BJ (cell line): Measurements from ENCODE around the gene ABCC4. TPM values are rescaled to one million over a fixed set of nuclear protein-coding genes. Genes with fewer than 3 reads are reported as not detected.

Experiments
- CTCF ChIA-PET: fragments of 350-600 bp; formaldehyde crosslinking; extraction: SDS; loops from one replicate; lab custom pipeline; 2021; ENCODE audit warnings: antibody characterized with exemption, inconsistent platforms; lab: Yijun Ruan, JAX
- POLR2A ChIA-PET: fragments of 300-600 bp; sonication (Branson Sonifier 250); formaldehyde crosslinking; extraction: SDS; loops from one replicate; lab custom pipeline; 2021; ENCODE audit warnings: antibody characterized with exemption; lab: Charles Lee
- DNase-seq: peaks from one replicate; pipeline ENCODE4 v3.0.0-alpha.2; 2011; ENCODE audit warnings: low read depth
- H3K27me3 ChIP-seq: 2 replicates; pipeline ENCODE4 v1.6.0; 2011; ENCODE audit warnings: low read length; ENCODE audit not compliant: control insufficient read depth, insufficient read depth
- H3K36me3 ChIP-seq: 2 replicates; pipeline ENCODE4 v1.5.1; 2011; ENCODE audit warnings: low read length; ENCODE audit not compliant: control insufficient read depth, insufficient read depth
- H3K4me3 ChIP-seq: 2 replicates; pipeline ENCODE4 v1.5.1; 2011; ENCODE audit warnings: low read depth, mild to moderate bottlenecking, control low read depth, low read length
- polyA plus RNA-seq: library from polyadenylated mRNA; depleted of rRNA; stranded (reverse); fragments of >200 nt; gene quantifications from 2 replicates; pipeline ENCODE4 v1.2.3, GENCODE V29; 2011
- TF ChIP-seq, protein P1 (sequence below): IDR thresholded peaks from 2 replicates; pipeline ENCODE4 v1.5.1; 2011; ENCODE audit warnings: low read depth, mild to moderate bottlenecking, control low read depth, inconsistent platforms, low read length, moderate library complexity; ENCODE audit not compliant: insufficient read depth

Gene ABCC4
- polyA plus RNA-seq, 1 experiment: 11.2 TPM

DNA sequence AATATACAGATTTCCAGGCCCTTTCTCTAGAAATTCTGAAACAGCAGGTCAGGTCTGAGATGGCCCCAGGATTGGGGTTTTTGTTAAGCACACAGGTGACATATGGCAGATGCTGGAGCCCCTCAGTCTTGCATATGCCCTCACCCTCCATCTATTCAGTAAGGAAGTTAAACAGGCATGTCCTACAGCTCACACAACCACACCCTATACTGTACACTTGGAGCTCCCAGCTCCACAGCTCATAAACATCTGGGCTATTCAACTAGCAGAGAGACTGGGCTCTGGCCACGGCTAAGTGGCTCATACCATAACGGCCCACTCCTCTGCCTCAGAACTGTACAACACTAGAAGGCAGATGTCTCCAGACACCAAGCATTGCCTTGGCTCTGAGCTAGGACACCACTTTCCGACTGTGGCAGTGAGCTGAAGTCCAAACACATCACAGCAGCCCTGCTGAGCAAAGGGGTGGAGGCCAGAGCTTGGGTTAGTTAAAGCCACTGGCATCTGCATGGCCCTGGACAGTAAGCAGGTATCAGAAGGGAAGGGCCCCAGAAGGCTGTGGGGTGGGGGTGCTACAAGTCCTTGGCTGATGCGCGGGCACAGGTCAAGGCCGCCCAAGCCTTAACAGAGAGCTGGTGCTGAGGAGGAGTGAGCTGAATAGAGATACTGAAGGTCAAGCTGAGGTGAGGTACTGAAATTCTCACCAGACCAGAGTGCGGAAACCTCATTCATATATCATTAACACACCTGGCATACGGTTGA, 79.1 kb downstream of the ABCC4 start:
- ChIA-PET CTCF (no interaction called here), POLR2A (no interaction called here)
- no peaks in the 10 kb centered on the region for H3K27me3 ChIP-seq
- TF ChIP-seq, protein P1, sequence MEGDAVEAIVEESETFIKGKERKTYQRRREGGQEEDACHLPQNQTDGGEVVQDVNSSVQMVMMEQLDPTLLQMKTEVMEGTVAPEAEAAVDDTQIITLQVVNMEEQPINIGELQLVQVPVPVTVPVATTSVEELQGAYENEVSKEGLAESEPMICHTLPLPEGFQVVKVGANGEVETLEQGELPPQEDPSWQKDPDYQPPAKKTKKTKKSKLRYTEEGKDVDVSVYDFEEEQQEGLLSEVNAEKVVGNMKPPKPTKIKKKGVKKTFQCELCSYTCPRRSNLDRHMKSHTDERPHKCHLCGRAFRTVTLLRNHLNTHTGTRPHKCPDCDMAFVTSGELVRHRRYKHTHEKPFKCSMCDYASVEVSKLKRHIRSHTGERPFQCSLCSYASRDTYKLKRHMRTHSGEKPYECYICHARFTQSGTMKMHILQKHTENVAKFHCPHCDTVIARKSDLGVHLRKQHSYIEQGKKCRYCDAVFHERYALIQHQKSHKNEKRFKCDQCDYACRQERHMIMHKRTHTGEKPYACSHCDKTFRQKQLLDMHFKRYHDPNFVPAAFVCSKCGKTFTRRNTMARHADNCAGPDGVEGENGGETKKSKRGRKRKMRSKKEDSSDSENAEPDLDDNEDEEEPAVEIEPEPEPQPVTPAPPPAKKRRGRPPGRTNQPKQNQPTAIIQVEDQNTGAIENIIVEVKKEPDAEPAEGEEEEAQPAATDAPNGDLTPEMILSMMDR: no peak
- no peak overlapping the region for H3K4me3 ChIP-seq
- H3K36me3 ChIP-seq: no peaks in the 10 kb centered on the region
- no peak for DNase-seq

DNA sequence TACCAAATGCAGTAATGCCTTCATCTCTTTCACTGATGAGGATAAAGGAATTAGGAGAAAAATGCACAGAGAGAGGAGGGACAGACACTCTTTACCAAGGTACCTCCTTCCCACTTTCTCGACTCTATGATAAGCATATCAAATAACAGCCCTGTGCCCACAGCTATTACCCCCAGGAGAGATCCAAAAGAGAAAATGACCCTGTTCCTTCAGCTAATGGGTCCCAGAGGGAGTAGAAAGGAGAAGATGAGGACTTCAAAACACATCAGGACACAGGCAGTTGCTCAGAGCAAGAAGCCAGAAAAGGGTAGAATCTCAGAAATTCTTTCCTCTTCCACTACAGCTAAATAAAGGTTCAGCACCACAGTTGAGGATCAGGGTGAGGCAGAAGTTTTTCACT, 80.6 kb downstream of the ABCC4 start:
- ChIA-PET POLR2A (no interaction called here), CTCF (no interaction called here)
- TF ChIP-seq, protein P1: no peak
- no peaks in the 10 kb centered on the region for H3K36me3 ChIP-seq
- H3K4me3 ChIP-seq: no peak overlapping the region
- no peaks in the 10 kb centered on the region for H3K27me3 ChIP-seq
- DNase-seq: no peak

DNA sequence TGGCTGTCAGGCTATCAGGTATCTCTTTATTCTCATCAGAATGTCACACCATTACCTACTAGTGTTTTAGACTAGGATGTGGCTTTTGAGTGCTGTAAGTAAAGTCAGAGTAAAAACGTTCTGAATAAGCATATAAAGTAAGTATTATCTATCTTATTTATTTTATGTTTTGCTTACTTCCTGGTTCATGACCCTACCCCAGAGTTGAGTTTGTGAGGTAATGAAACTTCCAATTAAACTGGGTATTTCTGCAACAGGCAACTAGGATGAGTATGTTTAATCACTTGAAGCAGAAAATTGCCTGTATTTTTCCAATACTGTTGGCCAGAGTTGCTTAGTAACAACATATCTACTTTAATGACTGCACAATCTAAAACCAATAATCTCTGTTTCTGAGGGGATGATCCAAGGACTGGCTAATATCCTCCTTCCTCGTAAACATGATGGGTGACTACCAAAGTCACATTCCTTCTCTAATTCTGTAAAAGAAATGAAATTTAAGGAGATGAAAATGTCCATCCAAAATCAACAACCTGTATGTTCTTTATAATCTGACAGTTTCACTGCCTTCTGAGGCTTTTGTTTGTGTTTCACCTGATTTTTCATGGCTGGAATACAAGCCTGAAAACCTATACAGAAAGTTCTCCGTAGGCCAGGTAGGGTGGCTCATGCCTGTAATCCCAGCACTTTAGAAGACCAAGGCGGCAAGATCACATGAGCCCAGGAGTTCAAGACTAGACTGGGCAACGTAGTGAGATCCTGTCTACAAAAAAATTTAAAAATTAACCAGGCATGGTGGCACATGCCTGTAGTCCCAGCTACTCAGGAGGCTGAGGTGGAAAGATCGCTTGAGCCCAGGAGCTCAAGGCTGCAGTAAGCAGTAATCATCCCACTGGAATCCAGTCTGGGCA, 83.1 kb downstream of the ABCC4 start:
- H3K27me3 ChIP-seq: no peaks in the 10 kb centered on the region
- ChIA-PET CTCF (no interaction called here), POLR2A (no interaction called here)
- TF ChIP-seq, protein P1: no peak
- no peak overlapping the region for H3K4me3 ChIP-seq
- no peaks in the 10 kb centered on the region for H3K36me3 ChIP-seq
- DNase-seq: no peak

DNA sequence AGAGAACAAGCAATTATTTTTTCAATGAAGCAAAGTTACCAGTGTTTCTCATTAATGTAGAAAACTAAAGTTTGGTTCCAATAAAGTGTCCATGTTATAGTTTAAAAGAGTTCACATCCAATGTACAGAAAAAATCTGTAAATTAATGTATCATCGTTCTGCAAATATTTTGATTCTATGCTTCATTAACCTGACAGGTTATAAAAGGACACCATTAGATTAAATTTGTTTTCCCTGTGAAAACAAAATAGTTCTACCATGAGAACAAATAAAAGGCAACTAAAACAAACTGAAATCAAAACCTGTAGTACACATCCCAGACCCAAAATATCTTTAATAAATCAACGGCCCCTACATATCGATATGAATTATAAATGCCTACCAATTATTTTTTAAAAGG, 85.1 kb downstream of the ABCC4 start:
- H3K27me3 ChIP-seq: no peaks in the 10 kb centered on the region
- POLR2A ChIA-PET: no interaction called here
- no peak for DNase-seq
- no peaks in the 10 kb centered on the region for H3K36me3 ChIP-seq
- TF ChIP-seq, protein P1: no peak
- no peak overlapping the region for H3K4me3 ChIP-seq
- CTCF ChIA-PET: interaction anchor here (1.3 to 1.5 kb wide), 2 partner anchors 9 to 27 kb away, joined by 3 read pairs; no protein-coding TSS in a partner anchor
